ENCODE data around the gene ESR1.

The ESR1 gene

DNA sequence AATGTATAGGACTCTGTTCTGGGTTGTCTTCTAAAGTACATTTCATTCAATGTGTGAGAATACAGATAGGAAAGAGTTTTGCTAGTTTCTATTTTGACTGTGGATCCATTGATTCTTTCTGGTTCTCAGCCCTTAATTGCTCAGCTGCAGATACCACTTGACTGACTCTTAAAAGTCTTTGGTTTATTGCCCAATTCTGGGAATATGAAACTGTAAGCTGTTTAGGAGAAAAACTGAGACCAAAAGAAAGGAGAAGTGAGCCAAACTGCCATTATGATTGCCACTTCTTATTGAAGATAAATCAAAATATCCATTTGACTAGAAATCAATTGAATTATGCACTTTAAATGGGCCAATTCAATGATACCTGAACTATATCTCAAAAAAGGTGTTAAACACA is 211.4 kb downstream of the ESR1 start:
- DNase-seq (ENCODE audit: low spot score), result no peak
- Histone ChIP-seq H2BK5ac (ENCODE audit: low read length) (no peak overlapping the region), H2BK12ac (ENCODE audit: low read length) (no peak overlapping the region), H2BK15ac (ENCODE audit: low read length) (no peak overlapping the region), H2AK5ac (ENCODE audit: low read depth, low read length) (no peak overlapping the region), H3K27me3 (ENCODE audit: control insufficient read depth in 3 of 3, insufficient read depth in 3 of 3, low read depth in 1 of 3, low read length in 3 of 3) (no peaks in the 10 kb centered on the region), H3K4me3 (ENCODE audit: low read length in 2 of 2) (no peak overlapping the region), H3K23ac (ENCODE audit: low read depth, low read length, poor library complexity) (no peak overlapping the region), H3K14ac (ENCODE audit: low read length) (no peak overlapping the region), H3K79me1 (ENCODE audit: low read depth, low read length) (no peaks in the 10 kb centered on the region), H4K8ac (ENCODE audit: low read depth, low read length) (no peak overlapping the region), H3K4me2 (ENCODE audit: insufficient read depth, low read length, poor library complexity, severe bottlenecking) (no peak overlapping the region), H4K91ac (ENCODE audit: low read depth, low read length, poor library complexity) (no peak overlapping the region), H2AFZ (ENCODE audit: low read length) (no peak overlapping the region), H3K27ac (replicated peaks; ENCODE audit: low read length) (no peak overlapping the region), H3K36me3 (replicated peaks in 1 of 2; ENCODE audit: control insufficient read depth in 2 of 2, insufficient read depth in 2 of 2, low read length in 2 of 2) (no peaks in the 10 kb centered on the region), H3K18ac (ENCODE audit: low read length) (no peak overlapping the region), H2BK120ac (ENCODE audit: low read depth, low read length) (no peak overlapping the region), H3K4me1 (ENCODE audit: control insufficient read depth in 2 of 2, insufficient read depth in 1 of 2, low read depth in 1 of 2, low read length in 2 of 2) (no peaks in the 10 kb centered on the region), H3K9ac (ENCODE audit: low read depth, low read length, poor library complexity) (no peak overlapping the region), H3K9me3 (replicated peaks in 1 of 2; ENCODE audit: control insufficient read depth in 2 of 2, insufficient read depth in 1 of 2, low read depth in 1 of 2, low read length in 2 of 2) (no peaks in the 10 kb centered on the region), H3K4ac (ENCODE audit: low read length) (no peak overlapping the region)

DNA sequence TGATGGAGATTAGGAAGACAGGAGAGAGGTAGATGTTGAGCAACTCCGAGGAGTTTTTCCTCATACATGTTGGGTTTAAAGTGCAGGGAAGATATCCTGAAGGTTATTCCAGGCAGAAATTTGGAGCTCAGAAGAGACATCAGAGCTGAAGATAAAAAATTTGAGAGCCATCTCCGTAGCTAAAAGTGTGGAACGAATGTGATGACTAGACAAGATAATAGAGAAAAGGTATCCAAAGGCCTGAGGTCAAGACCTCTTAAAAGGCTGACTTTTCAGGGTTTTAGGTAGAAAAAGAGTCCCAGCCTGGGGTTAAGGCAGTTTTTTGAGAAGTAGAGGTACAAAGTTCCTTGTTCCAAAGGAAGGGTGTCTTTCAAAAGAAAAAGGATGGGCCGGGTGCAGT is 214.8 kb downstream of the ESR1 start:
- H3K4me1 ChIP-seq (ENCODE audit: control insufficient read depth in 2 of 2, insufficient read depth in 1 of 2, low read depth in 1 of 2, low read length in 2 of 2), result no peaks in the 10 kb centered on the region
- H4K91ac ChIP-seq (ENCODE audit: low read depth, low read length, poor library complexity), result no peak overlapping the region
- no peak overlapping the region for H2BK12ac ChIP-seq (ENCODE audit: low read length)
- no peak overlapping the region for H3K4me2 ChIP-seq (ENCODE audit: insufficient read depth, low read length, poor library complexity, severe bottlenecking)
- no peak overlapping the region for H2BK15ac ChIP-seq (ENCODE audit: low read length)
- no peak overlapping the region for H2BK120ac ChIP-seq (ENCODE audit: low read depth, low read length)
- H3K18ac ChIP-seq (ENCODE audit: low read length), result no peak overlapping the region
- WGBS, 2 donors (ENCODE audit: extremely low coverage in 2 of 2, insufficient read length in 2 of 2, insufficient replicate concordance in 1 of 2), result no CpG with 5 or more reads among the region's 4 CpGs
- no peaks in the 10 kb centered on the region for H3K9me3 ChIP-seq (replicated peaks in 1 of 2; ENCODE audit: control insufficient read depth in 2 of 2, insufficient read depth in 1 of 2, low read depth in 1 of 2, low read length in 2 of 2)
- no peak overlapping the region for H3K14ac ChIP-seq (ENCODE audit: low read length)
- H4K8ac ChIP-seq (ENCODE audit: low read depth, low read length), result no peak overlapping the region
- H3K4ac ChIP-seq (ENCODE audit: low read length), result no peak overlapping the region
- H3K23ac ChIP-seq (ENCODE audit: low read depth, low read length, poor library complexity), result no peak overlapping the region
- no peaks in the 10 kb centered on the region for H3K79me1 ChIP-seq (ENCODE audit: low read depth, low read length)
- no peak overlapping the region for H2AK5ac ChIP-seq (ENCODE audit: low read depth, low read length)
- H3K27me3 ChIP-seq (ENCODE audit: control insufficient read depth in 3 of 3, insufficient read depth in 3 of 3, low read depth in 1 of 3, low read length in 3 of 3), result no peaks in the 10 kb centered on the region
- no peak overlapping the region for H2BK5ac ChIP-seq (ENCODE audit: low read length)
- no peak overlapping the region for H3K27ac ChIP-seq (replicated peaks; ENCODE audit: low read length)
- H3K9ac ChIP-seq (ENCODE audit: low read depth, low read length, poor library complexity), result no peak overlapping the region
- no peak overlapping the region for H2AFZ ChIP-seq (ENCODE audit: low read length)
- no peaks in the 10 kb centered on the region for H3K36me3 ChIP-seq (replicated peaks in 1 of 2; ENCODE audit: control insufficient read depth in 2 of 2, insufficient read depth in 2 of 2, low read length in 2 of 2)
- no peak for DNase-seq (ENCODE audit: low spot score)
- H3K4me3 ChIP-seq (ENCODE audit: low read length in 2 of 2), result no peak overlapping the region

DNA sequence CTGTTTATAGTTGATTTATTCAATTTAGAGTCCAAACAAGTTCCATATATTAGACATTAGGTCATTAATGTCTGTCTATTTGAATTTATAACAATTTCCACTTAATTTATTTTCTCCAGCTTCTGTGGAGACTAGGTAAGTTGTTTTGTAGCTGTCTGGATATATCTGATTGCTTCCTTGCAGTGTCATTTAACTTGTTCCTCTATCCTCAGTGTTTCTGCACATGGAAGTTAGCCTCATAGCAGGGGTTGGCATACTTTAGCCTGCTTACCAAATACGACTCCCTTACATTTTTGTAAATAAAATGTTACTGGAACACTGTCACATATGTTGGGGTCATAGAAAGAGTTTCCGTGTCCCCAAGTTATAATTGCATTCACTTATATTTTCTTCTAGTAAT is 216.1 kb downstream of the ESR1 start:
- H3K27me3 ChIP-seq (ENCODE audit: control insufficient read depth in 3 of 3, insufficient read depth in 3 of 3, low read depth in 1 of 3, low read length in 3 of 3), result no peaks in the 10 kb centered on the region
- no peak overlapping the region for H3K9ac ChIP-seq (ENCODE audit: low read depth, low read length, poor library complexity)
- no peak overlapping the region for H3K14ac ChIP-seq (ENCODE audit: low read length)
- no peak overlapping the region for H3K4me2 ChIP-seq (ENCODE audit: insufficient read depth, low read length, poor library complexity, severe bottlenecking)
- H2BK5ac ChIP-seq (ENCODE audit: low read length), result no peak overlapping the region
- H3K4ac ChIP-seq (ENCODE audit: low read length), result no peak overlapping the region
- no peak overlapping the region for H2AK5ac ChIP-seq (ENCODE audit: low read depth, low read length)
- no peak for DNase-seq (ENCODE audit: low spot score)
- no peaks in the 10 kb centered on the region for H3K9me3 ChIP-seq (replicated peaks in 1 of 2; ENCODE audit: control insufficient read depth in 2 of 2, insufficient read depth in 1 of 2, low read depth in 1 of 2, low read length in 2 of 2)
- H2BK120ac ChIP-seq (ENCODE audit: low read depth, low read length), result no peak overlapping the region
- no CpG with 5 or more reads among the region's 2 CpGs for WGBS, 2 donors (ENCODE audit: extremely low coverage in 2 of 2, insufficient read length in 2 of 2, insufficient replicate concordance in 1 of 2)
- no peaks in the 10 kb centered on the region for H3K36me3 ChIP-seq (replicated peaks in 1 of 2; ENCODE audit: control insufficient read depth in 2 of 2, insufficient read depth in 2 of 2, low read length in 2 of 2)
- no peak overlapping the region for H4K8ac ChIP-seq (ENCODE audit: low read depth, low read length)
- no peak overlapping the region for H3K27ac ChIP-seq (replicated peaks; ENCODE audit: low read length)
- H2BK15ac ChIP-seq (ENCODE audit: low read length), result no peak overlapping the region
- H3K4me3 ChIP-seq (ENCODE audit: low read length in 2 of 2), result no peak overlapping the region
- H3K79me1 ChIP-seq (ENCODE audit: low read depth, low read length), result no peaks in the 10 kb centered on the region
- H2BK12ac ChIP-seq (ENCODE audit: low read length), result no peak overlapping the region
- H3K4me1 ChIP-seq (ENCODE audit: control insufficient read depth in 2 of 2, insufficient read depth in 1 of 2, low read depth in 1 of 2, low read length in 2 of 2), result no peaks in the 10 kb centered on the region
- H2AFZ ChIP-seq (ENCODE audit: low read length), result no peak overlapping the region
- H4K91ac ChIP-seq (ENCODE audit: low read depth, low read length, poor library complexity), result no peak overlapping the region
- no peak overlapping the region for H3K23ac ChIP-seq (ENCODE audit: low read depth, low read length, poor library complexity)
- no peak overlapping the region for H3K18ac ChIP-seq (ENCODE audit: low read length)

DNA sequence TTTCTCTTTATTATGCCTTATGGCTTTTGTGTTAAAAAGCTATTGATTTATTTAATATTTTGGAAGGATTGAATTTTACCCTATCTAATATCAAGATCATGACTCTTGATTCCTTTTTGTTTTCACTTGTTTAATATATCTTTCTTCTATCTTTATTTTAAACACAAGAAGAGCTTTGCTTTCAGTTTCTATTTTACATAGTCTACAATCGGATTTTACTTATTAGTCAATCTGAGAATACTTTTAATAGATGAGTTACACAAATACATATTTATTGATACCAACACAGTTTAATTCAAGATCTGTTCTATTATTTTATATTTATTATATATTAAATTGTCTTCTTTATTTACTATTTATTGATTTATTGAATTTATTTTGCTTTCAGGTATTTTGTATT is 218.8 kb downstream of the ESR1 start:
- H3K36me3 ChIP-seq (replicated peaks in 1 of 2; ENCODE audit: control insufficient read depth in 2 of 2, insufficient read depth in 2 of 2, low read length in 2 of 2), result no peaks in the 10 kb centered on the region
- no peaks in the 10 kb centered on the region for H3K9me3 ChIP-seq (replicated peaks in 1 of 2; ENCODE audit: control insufficient read depth in 2 of 2, insufficient read depth in 1 of 2, low read depth in 1 of 2, low read length in 2 of 2)
- no peak overlapping the region for H2AFZ ChIP-seq (ENCODE audit: low read length)
- H3K23ac ChIP-seq (ENCODE audit: low read depth, low read length, poor library complexity), result no peak overlapping the region
- H3K4me2 ChIP-seq (ENCODE audit: insufficient read depth, low read length, poor library complexity, severe bottlenecking), result no peak overlapping the region
- no peak overlapping the region for H3K27ac ChIP-seq (replicated peaks; ENCODE audit: low read length)
- no peak overlapping the region for H2BK15ac ChIP-seq (ENCODE audit: low read length)
- no peak for DNase-seq (ENCODE audit: low spot score)
- H2BK120ac ChIP-seq (ENCODE audit: low read depth, low read length), result no peak overlapping the region
- H3K4ac ChIP-seq (ENCODE audit: low read length), result no peak overlapping the region
- no peak overlapping the region for H3K4me3 ChIP-seq (ENCODE audit: low read length in 2 of 2)
- H2BK12ac ChIP-seq (ENCODE audit: low read length), result no peak overlapping the region
- H3K4me1 ChIP-seq (ENCODE audit: control insufficient read depth in 2 of 2, insufficient read depth in 1 of 2, low read depth in 1 of 2, low read length in 2 of 2), result no peaks in the 10 kb centered on the region
- no peak overlapping the region for H3K14ac ChIP-seq (ENCODE audit: low read length)
- no peak overlapping the region for H4K8ac ChIP-seq (ENCODE audit: low read depth, low read length)
- H3K18ac ChIP-seq (ENCODE audit: low read length), result no peak overlapping the region
- H3K9ac ChIP-seq (ENCODE audit: low read depth, low read length, poor library complexity), result no peak overlapping the region
- H4K91ac ChIP-seq (ENCODE audit: low read depth, low read length, poor library complexity), result no peak overlapping the region
- no peaks in the 10 kb centered on the region for H3K79me1 ChIP-seq (ENCODE audit: low read depth, low read length)
- no peak overlapping the region for H2AK5ac ChIP-seq (ENCODE audit: low read depth, low read length)
- no peak overlapping the region for H2BK5ac ChIP-seq (ENCODE audit: low read length)
- no peaks in the 10 kb centered on the region for H3K27me3 ChIP-seq (ENCODE audit: control insufficient read depth in 3 of 3, insufficient read depth in 3 of 3, low read depth in 1 of 3, low read length in 3 of 3)
- no CpG with 5 or more reads among the region's 1 CpG for WGBS, 2 donors (ENCODE audit: extremely low coverage in 2 of 2, insufficient read length in 2 of 2, insufficient replicate concordance in 1 of 2)

Data from neuronal stem cell (in vitro differentiated cells).